Activated effector memory CD4-positive, alpha-beta T cell treated with Interleukin-2 at 50 U/mL for 16 hours (primary cell): ENCODE measurements around the gene RABL3.
"Not testable (repeated sequence)": the region's sequence is repeated elsewhere in the genome, so short reads cannot be mapped to it uniquely, and the experiment has no call there.

ENCODE experiments used
- DNase-seq: peaks from one replicate; pipeline ENCODE4 v3.0.0-alpha.2; 2020

Gene RABL3

GRCh38 chr3:120682095-120682681, 60.1 kb downstream of the RABL3 start, which contains the start of gene HGD:
Gene HGD (minus strand): TSS chr3:120682239. CDS start chr3:120682111, 128 bp downstream.
- DNase-seq: no peak

- no peak for DNase-seq
Observed at GRCh38 chr3:120681506-120682038, 60.7 kb downstream of the RABL3 start.

- no peak for DNase-seq
Observed at GRCh38 chr3:120681018-120681417, 61.3 kb downstream of the RABL3 start.

- DNase-seq: no peak
Observed at GRCh38 chr3:120680193-120680894, 62.0 kb downstream of the RABL3 start.

GRCh38 chr3:120678984-120679383, 63.3 kb downstream of the RABL3 start:
- no peak for DNase-seq

- DNase-seq: no peak
Observed at GRCh38 chr3:120678331-120678947, 63.9 kb downstream of the RABL3 start.

GRCh38 chr3:120677193-120677592, 65.1 kb downstream of the RABL3 start:
- DNase-seq: not testable (repeated sequence)

- no peak for DNase-seq
Observed at GRCh38 chr3:120673116-120673515, 69.2 kb downstream of the RABL3 start.

- DNase-seq: no peak
Observed at GRCh38 chr3:120670576-120670975, 71.7 kb downstream of the RABL3 start.

- no peak for DNase-seq
Observed at GRCh38 chr3:120664926-120665325, 77.4 kb downstream of the RABL3 start.

- no peak for DNase-seq
Observed at GRCh38 chr3:120661945-120662344, 80.4 kb downstream of the RABL3 start.

GRCh38 chr3:120661106-120661905, 81.0 kb downstream of the RABL3 start:
- DNase-seq: no peak

- DNase-seq: no peak
Observed at GRCh38 chr3:120659834-120660233, 82.5 kb downstream of the RABL3 start.

GRCh38 chr3:120659285-120659684, 83.0 kb downstream of the RABL3 start:
- no peak for DNase-seq

- no peak for DNase-seq
Observed at GRCh38 chr3:120652896-120653545, 89.3 kb downstream of the RABL3 start.

- no peak for DNase-seq
Observed at GRCh38 chr3:120652281-120652680, 90.0 kb downstream of the RABL3 start.

- DNase-seq: no peak
Observed at GRCh38 chr3:120650311-120650710, 92.0 kb downstream of the RABL3 start.

- no peak for DNase-seq
Observed at GRCh38 chr3:120649830-120650233, 92.5 kb downstream of the RABL3 start.

GRCh38 chr3:120648290-120648689, 94.0 kb downstream of the RABL3 start:
- no peak for DNase-seq

- no peak for DNase-seq
Observed at GRCh38 chr3:120646771-120647432, 95.4 kb downstream of the RABL3 start.

GRCh38 chr3:120645083-120645845, 97.1 kb downstream of the RABL3 start:
- DNase-seq: no peak
